HEK293 (cell line): ENCODE data around the gene AKAP1.

Experiments
- CTCF ChIA-PET: fragments of 350-600 bp; formaldehyde crosslinking; extraction: SDS; loops from one replicate; lab custom pipeline; 2021; ENCODE audit warnings: antibody characterized with exemption; lab: Yijun Ruan, JAX
- POLR2A ChIA-PET: fragments of 300-600 bp; formaldehyde crosslinking; extraction: SDS; loops from one replicate; lab custom pipeline; 2020; ENCODE audit warnings: antibody characterized with exemption, inconsistent platforms; lab: Yijun Ruan, JAX
- H3K27ac ChIP-seq: fragments of 200-500 bp; sonication (Bioruptor generic); 2 replicates; pipeline ENCODE4 v1.5.1; 2014; ENCODE audit warnings: low read depth, low read length, control low read depth, inconsistent platforms; ENCODE audit errors: extremely low read depth
- H3K36me3 ChIP-seq, 2 experiments: fragments of 200-500 bp in 1 of 2; sonication (Bioruptor generic) in 1 of 2; 1 replicate in 1 of 2; 2 replicates in 1 of 2; pipeline ENCODE4 v1.5.1; 2014 to 2017; ENCODE audit warnings: inconsistent platforms in 2 of 2, low read length in 2 of 2; ENCODE audit not compliant: control insufficient read depth in 2 of 2, insufficient read depth in 1 of 2
- H3K4me1 ChIP-seq: fragments of 200-500 bp; sonication (Bioruptor generic); 2 replicates; pipeline ENCODE4 v1.5.1; 2014; ENCODE audit warnings: mild to moderate bottlenecking, low read length, inconsistent platforms; ENCODE audit not compliant: control insufficient read depth, insufficient read depth
- H3K4me3 ChIP-seq: 2 replicates; pipeline ENCODE4 v1.5.1; 2011; ENCODE audit warnings: low read depth, mild to moderate bottlenecking, control low read depth, low read length, moderate library complexity
- H3K9me3 ChIP-seq: fragments of 200-500 bp; sonication (Bioruptor generic); 2 replicates; pipeline ENCODE4 v1.5.1; 2014; ENCODE audit warnings: low read depth, low read length, inconsistent platforms; ENCODE audit not compliant: control insufficient read depth, insufficient read depth
- AEBP2 ChIP-seq: fragments of 450-650 bp; formaldehyde crosslinking; IDR thresholded peaks from 2 replicates; pipeline ENCODE4 v1.5.1; 2016; ENCODE audit warnings: missing biosample characterization, missing genetic modification characterization, borderline replicate concordance
- GLI2 ChIP-seq: fragments of 450-650 bp; formaldehyde crosslinking; IDR thresholded peaks from 2 replicates; pipeline ENCODE4; 2017; ENCODE audit warnings: missing biosample characterization, missing genetic modification characterization, low read depth, borderline replicate concordance
- PRDM10 ChIP-seq: fragments of 450-650 bp; formaldehyde crosslinking; IDR thresholded peaks from 2 replicates; pipeline ENCODE4 v1.5.1; 2016; ENCODE audit warnings: missing biosample characterization, missing genetic modification characterization
- SETDB1 ChIP-seq: IDR thresholded peaks from one replicate; pipeline ENCODE4 v1.6.1; 2017; ENCODE audit warnings: mild to moderate bottlenecking, low read length, moderate library complexity, mixed read lengths; ENCODE audit not compliant: insufficient read length
- ZBTB21 ChIP-seq: fragments of 450-650 bp; formaldehyde crosslinking; IDR thresholded peaks from 2 replicates; pipeline ENCODE4 v1.5.1; 2017; ENCODE audit warnings: missing biosample characterization, missing genetic modification characterization
- ZIC2 ChIP-seq: fragments of 450-650 bp; formaldehyde crosslinking; IDR thresholded peaks from 2 replicates; pipeline ENCODE4 v1.5.1; 2016; ENCODE audit warnings: missing biosample characterization, missing genetic modification characterization
- ZNF184 ChIP-seq: fragments of 450-650 bp; IDR thresholded peaks from 2 replicates; pipeline ENCODE4 v1.5.1; 2018; ENCODE audit warnings: missing biosample characterization, mild to moderate bottlenecking, missing genetic modification characterization
- ZNF19 ChIP-seq: fragments of 450-650 bp; formaldehyde crosslinking; IDR thresholded peaks from 2 replicates; pipeline ENCODE4; 2016; ENCODE audit warnings: missing biosample characterization, missing genetic modification characterization, low read depth
- ZNF214 ChIP-seq: fragments of 450-650 bp; formaldehyde crosslinking; IDR thresholded peaks from 2 replicates; pipeline ENCODE4 v1.5.1; 2017; ENCODE audit warnings: missing biosample characterization, mild to moderate bottlenecking, missing genetic modification characterization, borderline replicate concordance
- ZNF26 ChIP-seq: fragments of 450-650 bp; formaldehyde crosslinking; IDR thresholded peaks from 2 replicates; pipeline ENCODE4 v1.5.1; 2016; ENCODE audit warnings: missing biosample characterization, missing genetic modification characterization
- ZNF335 ChIP-seq: fragments of 450-650 bp; formaldehyde crosslinking; conservative IDR thresholded peaks from 2 replicates; pipeline ENCODE4 v1.5.1; 2016; ENCODE audit warnings: missing biosample characterization, missing genetic modification characterization
- ZNF354C ChIP-seq: fragments of 450-650 bp; formaldehyde crosslinking; IDR thresholded peaks from 2 replicates; pipeline ENCODE4 v1.5.1; 2016; ENCODE audit warnings: missing biosample characterization, missing genetic modification characterization, low read depth, borderline replicate concordance
- ZNF404 ChIP-seq: fragments of 450-650 bp; formaldehyde crosslinking; IDR thresholded peaks from 2 replicates; pipeline ENCODE4 v1.5.1; 2017; ENCODE audit warnings: missing biosample characterization, missing genetic modification characterization
- ZNF433 ChIP-seq: fragments of 450-650 bp; formaldehyde crosslinking; IDR thresholded peaks from 2 replicates; pipeline ENCODE4 v1.5.1; 2016; ENCODE audit warnings: missing biosample characterization, missing genetic modification characterization, low read depth
- ZNF621 ChIP-seq: fragments of 450-650 bp; formaldehyde crosslinking; IDR thresholded peaks from 2 replicates; pipeline ENCODE4 v1.5.1; 2017; ENCODE audit warnings: missing biosample characterization, missing genetic modification characterization
- ZNF704 ChIP-seq: fragments of 450-650 bp; formaldehyde crosslinking; IDR thresholded peaks from 2 replicates; pipeline ENCODE4 v1.5.1; 2016; ENCODE audit warnings: missing biosample characterization, missing genetic modification characterization

The AKAP1 gene

GRCh38 chr17:57090560-57091185 is 5.6 kb downstream of the AKAP1 start:
- no peak overlapping the region for H3K4me3 ChIP-seq
- H3K36me3 ChIP-seq, result no peaks in the 10 kb centered on the region
- no peak overlapping the region for H3K27ac ChIP-seq
- no peaks in the 10 kb centered on the region for H3K9me3 ChIP-seq
- ChIA-PET CTCF (no interaction called here), POLR2A (no interaction called here)
- peaks cover 12% of the 10 kb centered on the region for H3K4me1 ChIP-seq
- TF ChIP-seq ZNF621 (no peak), AEBP2 (tag by site-specific recombination) (no peak), ZNF433 (tag by site-specific recombination) (no peak), ZNF184 (tag by site-specific recombination) (no peak), ZNF19 (tag by site-specific recombination) (no peak), ZNF214 (tag by site-specific recombination) (no peak), SETDB1 (no peak), ZBTB21 (no peak), ZNF26 (no peak), ZNF404 (tag by site-specific recombination) (no peak), ZNF354C (tag by site-specific recombination) (no peak), ZNF704 (tag by site-specific recombination) (no peak), GLI2 (no peak)

GRCh38 chr17:57091186-57091618 is 6.2 kb downstream of the AKAP1 start:
- ChIA-PET CTCF (no interaction called here), POLR2A (no interaction called here)
- Histone ChIP-seq H3K27ac (no peak overlapping the region), H3K4me1 (peaks cover 12% of the 10 kb centered on the region), H3K36me3 (no peaks in the 10 kb centered on the region), H3K4me3 (no peak overlapping the region), H3K9me3 (no peaks in the 10 kb centered on the region)
- peak; percentile 32; the same call in 1 of the 2 replicates for TF ChIP-seq PRDM10 (tag by site-specific recombination)
- peak; percentile 91 for TF ChIP-seq ZNF335 (tag by site-specific recombination)
- TF ChIP-seq ZIC2 (tag by site-specific recombination), result no peak
